Heart right ventricle (tissue), 16 donors: ENCODE measurements around the gene SP4. TPM values are rescaled to one million over a fixed set of nuclear protein-coding genes. Genes with fewer than 3 reads are reported as not detected.

Experiments used
- ATAC-seq, 8 donors: fragments of 200-7000 bp; cut with Tn5 transposase; one replicate each; pipeline ENCODE4 v1.9.1; 2020; ENCODE audit warnings: mild to moderate bottlenecking in 8 of 8, moderate library complexity in 8 of 8, moderate number of reproducible peaks in 1 of 8
- DNase-seq, 2 donors: peaks; one replicate each; pipeline ENCODE4 v3.0.0-alpha.2; 2020
- H3K27ac ChIP-seq, 10 donors: fragments of 200-600 bp; sonication (generic) in 2 of 10; one replicate each; pipeline versions ENCODE4 v1.5.0 to v1.8.0; 2020 to 2022; ENCODE audit warnings: mild to moderate bottlenecking in 3 of 10
- H3K27me3 ChIP-seq, 7 donors: fragments of 200-600 bp; one replicate each; pipeline ENCODE4 v1.8.0; 2021 to 2022; ENCODE audit warnings: mild to moderate bottlenecking in 2 of 7
- H3K36me3 ChIP-seq, 9 donors: fragments of 200-600 bp; sonication (generic) in 1 of 9; one replicate each; pipeline versions ENCODE4 v1.5.0 to v1.8.0; 2020 to 2022; ENCODE audit warnings: mild to moderate bottlenecking in 2 of 9
- H3K4me1 ChIP-seq, 9 donors: fragments of 200-600 bp; sonication (generic) in 1 of 9; one replicate each; pipeline versions ENCODE4 v1.5.0 to v1.8.0; 2020 to 2022; ENCODE audit warnings: mild to moderate bottlenecking in 4 of 9
- H3K4me3 ChIP-seq, 10 donors: fragments of 200-600 bp; sonication (generic) in 2 of 10; one replicate each; pipeline versions ENCODE4 v1.5.0 to v1.8.0; 2020 to 2022; ENCODE audit warnings: mild to moderate bottlenecking in 7 of 10, moderate library complexity in 2 of 10
- H3K9me3 ChIP-seq, 11 donors: fragments of 200-600 bp in 10 of 11; sonication (generic) in 2 of 11; one replicate each; pipeline versions ENCODE4 v1.5.0 to v1.8.0; 2013 to 2022; ENCODE audit warnings: mild to moderate bottlenecking in 2 of 11, control low read depth in 1 of 11, moderate library complexity in 1 of 11
- CTCF ChIP-seq, 9 donors: fragments of 200-600 bp; sonication (generic) in 2 of 9; IDR thresholded peaks; one replicate each; pipeline versions ENCODE4 v1.5.0 to v1.8.0; 2021 to 2022; ENCODE audit warnings: antibody characterized with exemption in 9 of 9, mild to moderate bottlenecking in 5 of 9, moderate library complexity in 1 of 9
- WGBS, 2 donors: extraction: QIAGEN DNeasy Blood & Tissue Kit; methylation state at CpG; one replicate each; pipeline ENCODE4 v1.1.7; 2013; ENCODE audit warnings: inconsistent platforms in 1 of 2; 5-methylcytosine and 5-hydroxymethylcytosine counted together
- intact Hi-C, 10 donors: fragments of 100-400 bp; cut with DNase I; formaldehyde crosslinking; loops; one replicate each; pipeline versions ENCODE4 v1.11.1 to v1.14.2; 2022
- polyA plus RNA-seq, 2 donors: library from polyadenylated mRNA; stranded (reverse); fragments of 200-250 nt; gene quantifications; one replicate each; pipeline ENCODE4 v1.2.3, GENCODE V29; 2013
- total RNA-seq, 10 donors: library from RNA; stranded (reverse); fragmentation: NEBNext Ultra II Directional in 3 of 10; extraction: Animal tissue kit (Norgen Biotek cat#: 25700) in 3 of 10; gene quantifications; one replicate each; pipeline versions ENCODE4 v1.2.1 to v1.2.4, GENCODE V29; 2021 to 2023
- donor health status: Arrhythmogenic right ventricular cardiomyopathy.
- donor health status: ischemic (EF 13 %, LVEDD 7.1; RV severe dilation, severe dysfunction).
- donor health status: healthy with polysubstance abuse.
- donor health status: DM: no; HTN: yes; CAD: no.
- donor health status: DM: no; HTN: no; CAD: no.
- donor health status: ischemic (EF 25% LVEDD 6.9; RV normal size, moderate dysfunction).
- donor health status: ischemic (EF 25% LVEDD 5.7; RV mildly dilated, moderate dysfunction).
- donor health status: healthy.
- donor health status: DM: yes; HTN: yes; CAD: no.
- donor health status: Ischemic cardiomyopathy.
- donor health status: ischemic (EF 35%, LVEDD 5.7; RV mildly dilated, moderate dysfunction).
- donor health status: nonischemic (EF 11% LVEDD 7.7; RV severe dilation, severe dysfunction).
- donor health status: DM: yes; HTN: yes; CAD: no.
- donor health status: PGD.
- donor health status: ischemic (EF 29% LVEDD 5.4; RV normal size, mild dysfunction).
- donor health status: nonischemic (EF 23%, LVEDD 6.1; RV moderate dilation, normal function).

The SP4 gene
- total and polyA plus RNA-seq, 12 donors: 1.6 to 9.9 (median 6.5) TPM

GRCh38 chr7:21412957-21413356, 14.9 kb upstream of the SP4 start:
- H3K9me3 ChIP-seq: no peaks in the 10 kb centered on the region
- intact Hi-C loops: no loop called here
- peaks cover 0 to 9% (median 0%) of the 10 kb centered on the region in 9 donors for H3K4me1 ChIP-seq
- 53 to 63% methylated on average over 2 of the region's 2 CpGs for WGBS, 2 donors
- TF ChIP-seq CTCF (IDR thresholded peaks at IDR 0.05): no peak
- peaks cover 0 to 8% (median 0%) of the 10 kb centered on the region in 7 donors for H3K27me3 ChIP-seq
- DNase-seq: no peak
- peak overlapping the region in 1 of 10 donors; percentile 49 for H3K27ac ChIP-seq
- no peak for ATAC-seq
- no peaks in the 10 kb centered on the region for H3K36me3 ChIP-seq
- no peak overlapping the region for H3K4me3 ChIP-seq

- peaks cover 0 to 8% (median 0%) of the 10 kb centered on the region in 7 donors for H3K27me3 ChIP-seq
- no peak for DNase-seq
- peak overlapping the region in 1 of 10 donors; percentile 49 for H3K27ac ChIP-seq
- no peaks in the 10 kb centered on the region for H3K9me3 ChIP-seq
- TF ChIP-seq CTCF (IDR thresholded peaks at IDR 0.05): no peak
- H3K36me3 ChIP-seq: no peaks in the 10 kb centered on the region
- H3K4me1 ChIP-seq: peaks cover 0 to 9% (median 0%) of the 10 kb centered on the region in 9 donors
- no peak overlapping the region for H3K4me3 ChIP-seq
- intact Hi-C loops: no loop called here
- ATAC-seq: no peak
Measured at GRCh38 chr7:21413502-21413901, 14.4 kb upstream of the SP4 start.

GRCh38 chr7:21414795-21415393, 13.0 kb upstream of the SP4 start:
- Histone ChIP-seq H3K27ac (no peak overlapping the region), H3K27me3 (peaks cover 0 to 8% (median 0%) of the 10 kb centered on the region in 7 donors), H3K4me1 (peaks cover 0 to 9% (median 0%) of the 10 kb centered on the region in 9 donors), H3K9me3 (no peaks in the 10 kb centered on the region), H3K4me3 (no peak overlapping the region), H3K36me3 (no peaks in the 10 kb centered on the region)
- ATAC-seq (no peak), DNase-seq (no peak)
- TF ChIP-seq CTCF (IDR thresholded peaks at IDR 0.05): no peak
- intact Hi-C loops: no loop called here
- WGBS, 2 donors: 78 to 82% methylated on average over 6 of the region's 6 CpGs

GRCh38 chr7:21417647-21418046, 10.2 kb upstream of the SP4 start:
- Histone ChIP-seq H3K36me3 (no peaks in the 10 kb centered on the region), H3K27me3 (peaks cover 0 to 7% (median 0%) of the 10 kb centered on the region in 7 donors), H3K9me3 (no peaks in the 10 kb centered on the region), H3K4me1 (peaks cover 0 to 9% (median 0%) of the 10 kb centered on the region in 9 donors), H3K27ac (no peak overlapping the region), H3K4me3 (no peak overlapping the region)
- ATAC-seq: no peak
- WGBS, 2 donors: 57 to 70% methylated on average over 4 of the region's 4 CpGs
- no peak for DNase-seq
- intact Hi-C loops: no loop called here
- no peak for TF ChIP-seq CTCF (IDR thresholded peaks at IDR 0.05)
